Activated naive CD8-positive, alpha-beta T cell (primary cell): ENCODE measurements around the gene TOP1.

Source experiments
- H3K27ac Mint-ChIP-seq: one replicate; pipeline ENCODE4 v1.8.0; 2021; ENCODE audit warnings: mixed read lengths
- H3K27me3 Mint-ChIP-seq: one replicate; pipeline ENCODE4 v1.8.0; 2021; ENCODE audit warnings: mixed read lengths
- H3K36me3 Mint-ChIP-seq: one replicate; pipeline ENCODE4 v1.8.0; 2021; ENCODE audit warnings: mixed read lengths
- H3K4me1 Mint-ChIP-seq: one replicate; pipeline ENCODE4 v1.8.0; 2021; ENCODE audit warnings: low read depth, mixed read lengths
- H3K4me3 Mint-ChIP-seq: one replicate; pipeline ENCODE4 v1.8.0; 2021; ENCODE audit warnings: mild to moderate bottlenecking, mixed read lengths
- H3K9me3 Mint-ChIP-seq: one replicate; pipeline ENCODE4 v1.8.0; 2021; ENCODE audit warnings: low read depth, mixed read lengths

TOP1 gene

DNA sequence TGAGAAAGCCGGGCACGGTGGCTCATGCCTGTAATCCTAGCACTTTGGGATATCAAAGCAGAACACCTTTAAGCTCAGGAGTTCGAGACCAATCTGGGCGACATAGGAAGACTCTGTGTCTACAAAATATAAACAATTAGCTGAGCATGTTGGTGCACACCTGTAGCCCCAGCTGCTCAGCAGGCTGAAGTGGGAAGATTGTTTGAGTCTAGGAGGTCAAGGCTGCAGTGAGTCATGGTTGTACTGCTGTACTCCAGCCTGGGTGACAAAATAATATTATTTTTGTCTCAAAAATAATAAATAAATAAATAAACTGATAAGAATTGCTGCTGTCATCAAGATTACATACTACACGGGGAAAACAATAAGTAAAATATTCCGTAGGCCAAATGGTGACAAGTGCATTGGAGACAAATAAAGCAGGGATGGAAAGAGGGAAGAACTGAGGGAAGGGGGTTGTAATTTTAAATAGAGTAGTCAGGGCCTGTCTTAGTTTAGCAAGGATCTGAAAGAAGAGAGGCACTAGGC lies 14.0 kb upstream of the TOP1 start:
- Mint-ChIP-seq H3K4me3 (no peak overlapping the region), H3K27me3 (no peaks in the 10 kb centered on the region), H3K36me3 (no peaks in the 10 kb centered on the region), H3K9me3 (no peaks in the 10 kb centered on the region), H3K27ac (no peak overlapping the region), H3K4me1 (peaks cover 18% of the 10 kb centered on the region)

DNA sequence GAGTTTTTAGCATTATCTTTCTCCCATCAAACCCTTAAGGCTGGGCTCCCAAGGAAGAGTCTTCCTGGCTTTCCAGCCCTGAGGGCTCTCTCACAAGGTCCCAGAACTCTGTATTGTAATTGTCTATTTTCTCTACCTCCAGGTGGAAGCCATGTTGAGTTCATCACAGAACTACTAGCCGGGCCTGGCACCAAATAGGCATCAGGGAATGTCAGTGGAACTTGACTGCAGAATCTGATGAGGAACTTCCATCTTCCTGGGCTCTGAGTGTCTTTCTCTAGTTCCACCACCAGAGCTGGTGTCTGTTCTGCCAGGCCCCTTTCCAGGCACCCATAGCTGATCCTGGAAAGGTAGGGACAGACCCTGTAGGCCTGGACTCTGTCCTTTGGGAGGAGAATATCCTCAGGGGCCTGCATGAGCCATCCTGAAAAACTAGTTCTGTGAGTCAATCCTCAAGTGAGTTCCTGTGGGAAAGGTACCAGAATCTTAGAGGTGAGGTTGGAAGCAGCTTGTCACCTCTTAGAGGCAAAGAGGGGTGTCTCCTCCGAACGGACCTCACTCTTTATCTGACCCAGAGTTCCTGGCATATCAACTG lies 11.1 kb upstream of the TOP1 start:
- H3K9me3 Mint-ChIP-seq, result no peaks in the 10 kb centered on the region
- no peaks in the 10 kb centered on the region for H3K27me3 Mint-ChIP-seq
- no peaks in the 10 kb centered on the region for H3K36me3 Mint-ChIP-seq
- H3K4me3 Mint-ChIP-seq, result no peak overlapping the region
- no peak overlapping the region for H3K27ac Mint-ChIP-seq
- peaks cover 6% of the 10 kb centered on the region for H3K4me1 Mint-ChIP-seq

DNA sequence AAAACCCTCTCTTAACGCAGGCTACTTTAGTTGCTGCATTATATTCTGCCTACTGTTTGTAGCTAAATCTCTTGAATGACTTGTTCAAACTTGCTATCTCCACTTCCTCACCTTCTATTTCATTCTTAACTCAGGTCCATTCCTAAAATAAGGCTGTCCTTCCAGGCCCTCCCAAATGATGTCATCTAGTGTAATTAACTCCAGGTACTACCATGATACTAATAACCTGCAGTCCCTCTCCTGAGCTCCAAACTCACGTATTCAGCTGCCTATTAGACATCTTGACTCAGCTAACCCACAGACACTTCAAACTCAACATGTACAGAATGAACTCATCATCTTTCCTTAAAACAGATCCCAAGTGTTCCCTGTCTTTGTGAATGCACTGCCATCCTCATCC lies 10.5 kb upstream of the TOP1 start:
- Mint-ChIP-seq H3K36me3 (no peaks in the 10 kb centered on the region), H3K4me1 (no peaks in the 10 kb centered on the region), H3K27me3 (no peaks in the 10 kb centered on the region), H3K27ac (no peak overlapping the region), H3K9me3 (no peaks in the 10 kb centered on the region), H3K4me3 (no peak overlapping the region)

DNA sequence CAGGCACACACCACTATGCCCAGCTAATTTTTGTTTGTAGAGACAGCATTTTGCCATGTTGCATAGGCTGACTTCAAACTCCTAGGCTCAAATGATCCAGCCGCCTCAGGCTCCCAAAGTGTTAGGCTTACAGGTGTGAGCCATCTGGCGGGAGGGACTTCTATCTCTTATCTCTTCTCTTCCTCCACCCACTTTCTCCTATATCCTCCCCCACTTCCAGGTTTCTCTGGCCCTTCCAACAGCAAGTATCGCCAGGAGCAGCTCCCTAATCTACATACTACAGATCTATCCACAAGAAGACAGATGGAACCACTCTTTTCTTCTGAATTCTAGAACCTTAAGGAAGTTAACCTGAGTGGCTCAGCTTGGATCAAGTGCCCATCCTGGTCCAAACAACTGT lies 5.1 kb upstream of the TOP1 start:
- H3K4me3 Mint-ChIP-seq, result no peak overlapping the region
- no peaks in the 10 kb centered on the region for H3K36me3 Mint-ChIP-seq
- H3K4me1 Mint-ChIP-seq, result peaks cover 9% of the 10 kb centered on the region
- no peaks in the 10 kb centered on the region for H3K27me3 Mint-ChIP-seq
- no peak overlapping the region for H3K27ac Mint-ChIP-seq
- H3K9me3 Mint-ChIP-seq, result no peaks in the 10 kb centered on the region

DNA sequence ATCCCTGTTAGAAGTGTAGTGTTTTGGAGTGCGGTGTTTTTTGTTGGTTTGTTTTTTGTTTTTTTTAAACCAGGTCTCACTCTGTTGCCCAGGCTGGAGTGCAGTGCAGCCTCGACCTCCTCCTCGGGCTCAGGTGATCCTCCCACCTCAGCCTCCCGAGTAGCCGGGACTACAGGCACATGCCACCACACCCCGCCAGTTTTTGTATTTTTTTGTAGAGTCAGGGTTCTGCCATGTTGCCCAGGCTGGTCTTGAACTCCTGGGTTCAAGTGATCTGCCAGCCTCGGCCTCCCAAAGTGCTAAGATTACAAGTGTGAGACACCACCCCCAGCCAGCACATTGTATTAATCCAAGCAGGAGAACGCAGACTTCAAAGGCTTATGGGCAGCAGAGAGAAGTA lies 1.3 kb upstream of the TOP1 start:
- Mint-ChIP-seq H3K4me3 (peak overlapping the region; percentile 86), H3K27ac (peak overlapping the region; percentile 92), H3K9me3 (no peaks in the 10 kb centered on the region), H3K4me1 (peaks cover 34% of the 10 kb centered on the region), H3K36me3 (peaks cover 10% of the 10 kb centered on the region), H3K27me3 (no peaks in the 10 kb centered on the region)

DNA sequence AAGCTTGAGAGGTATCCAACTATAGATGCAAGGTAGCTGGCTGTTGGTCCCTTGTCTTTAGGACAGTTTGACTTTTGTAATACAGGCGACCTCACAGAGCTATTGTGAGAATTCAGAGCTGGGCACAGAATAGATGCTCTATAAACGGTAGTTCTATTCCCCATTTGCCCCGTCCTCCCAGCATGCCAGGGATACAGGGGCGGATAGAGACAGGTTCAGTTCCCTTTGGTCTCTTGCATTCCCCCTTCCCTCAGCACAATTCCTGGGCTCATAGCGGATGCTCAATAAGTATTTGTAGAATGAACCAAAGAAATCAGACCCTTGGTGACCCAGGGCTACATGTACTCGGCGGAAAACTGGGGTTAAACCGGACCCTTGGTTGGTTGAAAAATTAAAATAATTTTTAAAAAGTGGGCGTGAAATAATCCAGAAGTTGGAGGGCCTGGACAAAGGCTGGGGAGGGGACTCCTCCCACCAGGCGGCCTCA lies 707 bp upstream of the TOP1 start:
- Mint-ChIP-seq H3K4me1 (peaks cover 39% of the 10 kb centered on the region), H3K36me3 (peaks cover 10% of the 10 kb centered on the region), H3K9me3 (no peaks in the 10 kb centered on the region), H3K27me3 (no peaks in the 10 kb centered on the region), H3K27ac (peak overlapping the region; percentile 92), H3K4me3 (peak overlapping the region; percentile 86)

DNA sequence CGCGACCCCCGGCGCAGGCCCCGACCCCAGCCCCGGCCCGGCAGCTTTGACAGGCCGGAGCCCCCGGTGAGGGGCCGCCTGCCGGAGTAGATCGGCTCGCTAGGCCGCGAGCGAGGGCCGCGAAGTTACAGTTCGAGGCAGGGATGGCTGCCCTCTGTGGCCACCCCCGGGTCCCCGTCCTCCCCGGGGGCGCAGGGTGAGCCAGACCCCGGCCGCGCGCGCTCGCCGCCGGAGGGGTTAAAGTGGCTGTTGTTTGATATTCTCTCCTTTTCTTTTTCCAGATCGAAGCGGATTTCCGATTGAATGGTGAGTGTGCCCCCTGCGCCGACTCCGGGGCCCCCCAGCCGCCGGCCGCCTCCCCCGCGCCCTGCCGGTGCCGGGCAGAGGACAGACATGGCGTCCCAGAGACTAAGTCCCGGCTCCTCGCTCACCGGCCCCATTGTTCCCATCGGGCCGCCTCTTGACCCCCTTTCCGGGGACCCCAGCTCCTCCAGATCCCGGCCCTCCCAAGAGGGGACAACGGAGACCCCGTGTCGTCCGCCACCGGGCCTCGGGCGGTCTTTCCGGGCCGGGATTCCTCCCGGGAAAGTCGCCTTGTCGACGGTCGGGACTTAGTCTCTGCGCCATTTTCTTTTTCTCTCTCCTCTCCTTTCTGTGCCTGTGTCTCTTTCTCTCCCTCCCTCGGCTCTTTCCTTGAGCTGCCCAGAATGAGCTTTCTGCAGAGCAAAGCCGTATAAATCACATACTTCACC lies 704 bp downstream of the TOP1 start:
- Mint-ChIP-seq H3K27me3 (no peaks in the 10 kb centered on the region), H3K4me1 (peaks cover 52% of the 10 kb centered on the region), H3K4me3 (peak overlapping the region; percentile 94), H3K9me3 (no peaks in the 10 kb centered on the region), H3K27ac (peak overlapping the region; percentile 93), H3K36me3 (peaks cover 12% of the 10 kb centered on the region)

DNA sequence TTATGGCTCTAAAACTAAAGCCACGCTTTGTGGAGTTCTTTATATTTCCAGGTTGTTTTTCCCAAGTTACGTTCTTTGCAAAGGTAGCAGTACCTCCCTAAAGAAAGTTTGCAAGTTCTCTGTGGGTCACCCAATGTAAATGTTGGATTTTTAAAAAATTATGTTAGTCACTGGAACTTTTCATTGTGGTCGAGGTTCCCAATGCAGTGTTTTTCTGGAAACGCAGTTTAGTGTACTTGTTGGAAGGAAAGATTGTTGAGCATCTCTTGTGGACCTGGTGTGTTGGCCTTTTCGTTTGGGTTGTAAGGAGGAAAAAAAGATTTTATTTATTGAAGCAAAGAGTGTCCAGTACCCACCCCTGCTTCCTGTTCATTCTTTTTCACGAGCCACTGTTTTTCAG lies 1.4 kb downstream of the TOP1 start:
- Mint-ChIP-seq H3K36me3 (peaks cover 15% of the 10 kb centered on the region), H3K27ac (peak overlapping the region; percentile 93), H3K4me1 (peaks cover 60% of the 10 kb centered on the region), H3K4me3 (peak overlapping the region; percentile 94), H3K27me3 (no peaks in the 10 kb centered on the region), H3K9me3 (no peaks in the 10 kb centered on the region)

DNA sequence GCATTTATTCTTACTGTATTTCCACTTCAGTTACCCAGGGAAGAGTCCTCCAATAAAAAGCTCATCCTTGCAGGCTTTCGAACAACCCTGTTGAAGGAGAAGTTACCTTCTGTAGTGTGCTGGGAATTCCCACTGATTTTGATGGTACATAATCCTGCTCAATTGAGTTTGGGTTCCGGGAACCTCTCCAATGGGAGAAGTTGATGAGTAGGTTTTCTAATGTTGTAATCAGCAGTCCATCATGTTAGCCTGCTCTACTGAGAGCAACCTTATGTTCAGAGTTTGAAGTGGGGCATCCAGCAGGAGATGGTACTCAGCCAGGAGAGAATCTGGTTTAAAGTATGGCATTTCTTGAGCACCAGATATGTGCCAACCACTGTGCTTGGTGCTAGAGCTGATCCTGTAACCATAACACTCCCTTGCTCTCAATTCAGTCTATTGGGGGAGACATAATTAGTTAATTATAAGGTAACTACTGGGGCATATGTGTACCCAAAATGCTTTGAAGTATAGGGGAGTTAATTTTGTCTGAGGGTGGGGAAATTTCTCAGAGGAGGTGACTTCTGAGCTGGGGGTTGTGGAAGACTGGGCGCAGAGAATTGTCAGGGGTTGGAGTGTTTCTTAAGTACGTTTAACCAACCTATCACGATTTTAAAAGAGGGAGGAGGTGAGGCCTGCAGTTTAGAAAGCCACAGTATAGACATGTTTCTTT lies 2.1 kb downstream of the TOP1 start:
- Mint-ChIP-seq H3K27me3 (no peaks in the 10 kb centered on the region), H3K4me1 (peaks cover 66% of the 10 kb centered on the region), H3K27ac (peak overlapping the region; percentile 93), H3K9me3 (no peaks in the 10 kb centered on the region), H3K36me3 (peaks cover 17% of the 10 kb centered on the region), H3K4me3 (peak overlapping the region; percentile 94)

DNA sequence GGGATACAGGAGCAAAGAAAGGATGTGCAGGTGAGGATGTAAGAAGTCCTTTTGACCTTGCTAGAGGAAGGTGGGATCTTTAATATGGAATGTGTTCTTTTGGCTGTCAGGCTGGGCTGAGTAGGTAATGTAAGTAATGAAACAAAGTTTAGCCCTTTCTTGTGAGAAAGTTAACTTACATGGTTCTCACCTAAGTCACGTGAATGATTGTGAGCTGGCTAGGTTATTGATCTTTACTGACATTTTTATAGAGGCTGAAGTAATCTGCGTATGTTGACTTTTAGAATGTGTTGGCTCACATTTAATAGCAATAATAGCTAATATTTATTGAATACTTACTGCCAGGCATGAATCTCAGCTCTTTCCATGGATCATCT lies 2.6 kb downstream of the TOP1 start:
- Mint-ChIP-seq H3K36me3 (peaks cover 18% of the 10 kb centered on the region), H3K4me1 (peaks cover 71% of the 10 kb centered on the region), H3K27ac (peak overlapping the region; percentile 93)

DNA sequence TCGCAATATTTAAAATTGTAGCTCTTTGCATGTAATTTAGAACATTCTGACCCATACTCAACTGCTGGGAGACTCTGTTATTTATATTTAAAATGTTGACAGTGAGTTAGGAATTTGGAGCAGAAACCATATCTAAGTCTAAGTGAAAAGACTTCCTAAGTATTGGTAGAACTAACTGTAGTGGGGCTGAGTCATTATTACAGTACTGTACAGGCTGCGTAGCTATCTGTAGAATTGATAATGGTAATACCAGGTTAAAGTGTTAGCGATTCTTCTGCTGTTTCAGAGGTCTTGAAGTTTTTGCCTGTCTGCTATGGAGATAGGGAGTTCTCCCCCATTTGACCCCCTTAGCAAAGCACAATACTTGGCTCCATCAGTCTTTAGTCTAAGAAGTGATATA lies 3.6 kb downstream of the TOP1 start:
- Mint-ChIP-seq H3K9me3 (no peaks in the 10 kb centered on the region), H3K4me1 (peaks cover 76% of the 10 kb centered on the region), H3K36me3 (peaks cover 21% of the 10 kb centered on the region), H3K27me3 (no peaks in the 10 kb centered on the region), H3K4me3 (peak overlapping the region; percentile 94), H3K27ac (peak overlapping the region; percentile 46)

More for the DNA sequence above, 2.6 kb downstream of the TOP1 start:
- Mint-ChIP-seq H3K27me3 (no peaks in the 10 kb centered on the region), H3K4me3 (peak overlapping the region; percentile 94), H3K9me3 (no peaks in the 10 kb centered on the region)

DNA sequence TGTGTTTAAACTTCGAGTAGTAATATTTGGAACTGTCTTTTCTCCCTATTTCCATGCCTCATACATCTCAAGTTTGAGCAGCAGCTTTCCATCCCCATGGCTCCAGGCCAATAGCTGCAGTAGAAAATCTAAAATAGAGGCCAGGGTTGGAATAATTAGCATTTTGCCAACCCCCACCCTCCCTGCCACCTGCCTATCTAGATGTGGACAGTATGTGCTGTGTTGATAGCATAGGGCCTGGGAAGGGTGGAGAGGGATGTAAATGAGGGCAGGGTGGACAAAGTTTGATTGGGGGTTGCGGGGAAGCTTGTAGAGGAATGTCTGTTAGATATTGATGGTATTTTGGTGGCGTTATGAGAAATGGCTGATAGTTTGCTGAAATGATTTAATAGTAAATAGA lies 5.6 kb downstream of the TOP1 start:
- Mint-ChIP-seq H3K27ac (no peak overlapping the region), H3K4me1 (peaks cover 87% of the 10 kb centered on the region), H3K27me3 (no peaks in the 10 kb centered on the region), H3K9me3 (no peaks in the 10 kb centered on the region), H3K4me3 (peak overlapping the region; percentile 61), H3K36me3 (peaks cover 21% of the 10 kb centered on the region)

DNA sequence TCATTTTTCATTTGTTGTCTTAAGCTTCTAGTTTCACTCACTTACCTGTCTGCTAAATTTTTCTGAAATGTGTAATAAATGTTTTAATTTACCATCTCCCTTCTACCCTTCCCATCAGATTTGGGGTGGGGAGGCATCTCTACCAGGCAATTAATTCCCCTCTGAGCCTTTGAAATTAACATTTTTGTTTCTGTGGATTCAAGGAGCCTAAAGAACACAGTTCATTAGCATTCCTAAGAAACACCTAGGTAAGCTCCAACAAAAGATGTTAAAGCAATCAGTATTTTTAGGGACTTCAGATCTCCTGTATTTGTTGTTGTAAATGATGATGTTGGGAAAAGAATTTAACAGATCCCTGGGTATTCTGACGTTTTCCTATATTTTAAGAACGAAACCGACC lies 6.6 kb downstream of the TOP1 start:
- Mint-ChIP-seq H3K27me3 (no peaks in the 10 kb centered on the region), H3K4me3 (peak overlapping the region; percentile 9), H3K36me3 (peaks cover 19% of the 10 kb centered on the region), H3K9me3 (no peaks in the 10 kb centered on the region), H3K27ac (no peak overlapping the region), H3K4me1 (peaks cover 90% of the 10 kb centered on the region)

DNA sequence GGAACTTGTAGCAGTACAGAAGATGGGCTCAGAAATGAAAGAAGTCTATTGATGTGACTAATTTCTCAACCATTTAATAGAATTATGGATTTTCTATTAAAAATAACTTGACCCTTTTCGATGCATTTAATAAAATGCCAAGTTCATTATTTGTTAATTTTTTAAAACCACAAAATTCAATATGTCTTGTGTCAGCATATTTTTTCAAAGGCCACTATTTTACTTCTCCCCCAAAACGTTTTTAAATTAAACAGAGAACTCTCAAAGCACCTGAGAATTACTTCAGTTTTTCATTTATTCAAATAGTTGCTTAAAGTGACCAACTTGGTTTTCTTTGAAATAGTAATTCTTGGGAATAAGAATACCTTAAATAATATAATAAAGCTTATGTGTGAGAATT lies 8.6 kb downstream of the TOP1 start:
- peaks cover 90% of the 10 kb centered on the region for H3K4me1 Mint-ChIP-seq
- no peak overlapping the region for H3K4me3 Mint-ChIP-seq
- no peaks in the 10 kb centered on the region for H3K27me3 Mint-ChIP-seq
- H3K36me3 Mint-ChIP-seq, result peaks cover 11% of the 10 kb centered on the region
- no peak overlapping the region for H3K27ac Mint-ChIP-seq
- no peaks in the 10 kb centered on the region for H3K9me3 Mint-ChIP-seq
